PC-9 (cell line): ENCODE data around the gene ARHGAP26.

ENCODE experiments used
- EZH2 ChIP-seq: fragments of 200-600 bp; sonication (generic); IDR thresholded peaks from 2 replicates; pipeline ENCODE4 v1.8.0; 2017; ENCODE audit warnings: antibody characterized with exemption, low read depth
- TF ChIP-seq, protein P1 (sequence below): fragments of 200-600 bp; sonication (generic); conservative IDR thresholded peaks from 2 replicates; pipeline ENCODE4 v1.6.1; 2017; ENCODE audit warnings: mixed run types, antibody characterized with exemption, mild to moderate bottlenecking, moderate library complexity

DNA sequence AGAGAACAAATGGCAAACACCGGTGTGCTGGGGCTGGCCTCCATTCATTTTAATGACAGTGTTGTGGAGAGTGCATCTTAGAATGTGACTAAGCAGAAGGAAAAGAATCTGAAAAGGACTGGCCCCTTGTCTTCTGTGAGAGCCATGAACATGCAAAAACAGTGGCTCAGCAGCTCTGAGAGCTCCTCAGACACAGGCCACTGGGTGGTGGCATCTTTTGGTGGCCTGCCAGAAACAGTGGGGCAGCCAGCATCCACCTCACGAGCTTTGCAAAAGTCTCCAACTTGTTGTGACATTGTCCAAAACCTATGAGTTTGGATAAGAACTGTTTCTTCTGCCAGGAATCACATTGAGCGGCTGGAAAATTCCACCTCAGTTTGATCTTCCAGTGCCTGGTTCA is 399.9 kb downstream of the ARHGAP26 start:
- TF ChIP-seq, protein P1, sequence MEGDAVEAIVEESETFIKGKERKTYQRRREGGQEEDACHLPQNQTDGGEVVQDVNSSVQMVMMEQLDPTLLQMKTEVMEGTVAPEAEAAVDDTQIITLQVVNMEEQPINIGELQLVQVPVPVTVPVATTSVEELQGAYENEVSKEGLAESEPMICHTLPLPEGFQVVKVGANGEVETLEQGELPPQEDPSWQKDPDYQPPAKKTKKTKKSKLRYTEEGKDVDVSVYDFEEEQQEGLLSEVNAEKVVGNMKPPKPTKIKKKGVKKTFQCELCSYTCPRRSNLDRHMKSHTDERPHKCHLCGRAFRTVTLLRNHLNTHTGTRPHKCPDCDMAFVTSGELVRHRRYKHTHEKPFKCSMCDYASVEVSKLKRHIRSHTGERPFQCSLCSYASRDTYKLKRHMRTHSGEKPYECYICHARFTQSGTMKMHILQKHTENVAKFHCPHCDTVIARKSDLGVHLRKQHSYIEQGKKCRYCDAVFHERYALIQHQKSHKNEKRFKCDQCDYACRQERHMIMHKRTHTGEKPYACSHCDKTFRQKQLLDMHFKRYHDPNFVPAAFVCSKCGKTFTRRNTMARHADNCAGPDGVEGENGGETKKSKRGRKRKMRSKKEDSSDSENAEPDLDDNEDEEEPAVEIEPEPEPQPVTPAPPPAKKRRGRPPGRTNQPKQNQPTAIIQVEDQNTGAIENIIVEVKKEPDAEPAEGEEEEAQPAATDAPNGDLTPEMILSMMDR, result no peak
- TF ChIP-seq EZH2, result no peak
